HEK293 (cell line): ENCODE data around the gene ZNF555.
A peak's percentile ranks its signal among the peaks of the same experiment; 100 is the strongest.

Experiments used
- BCL11A ChIP-seq: fragments of 450-650 bp; formaldehyde crosslinking; IDR thresholded peaks from 2 replicates; pipeline ENCODE4 v1.5.1; 2016; ENCODE audit warnings: low read depth, missing biosample characterization, missing genetic modification characterization
- GLI2 ChIP-seq: fragments of 450-650 bp; formaldehyde crosslinking; IDR thresholded peaks from 2 replicates; pipeline ENCODE4; 2017; ENCODE audit warnings: missing biosample characterization, missing genetic modification characterization, low read depth, borderline replicate concordance
- KLF10 ChIP-seq: fragments of 450-650 bp; IDR thresholded peaks from 2 replicates; pipeline ENCODE4 v1.5.1; 2018; ENCODE audit warnings: missing biosample characterization, mild to moderate bottlenecking, missing genetic modification characterization
- KLF8 ChIP-seq: fragments of 450-650 bp; formaldehyde crosslinking; IDR thresholded peaks from 2 replicates; pipeline ENCODE4 v1.5.1; 2016; ENCODE audit warnings: missing biosample characterization, missing genetic modification characterization
- REPIN1 ChIP-seq: fragments of 450-650 bp; formaldehyde crosslinking; IDR thresholded peaks from 2 replicates; pipeline ENCODE4 v1.5.1; 2017; ENCODE audit warnings: missing biosample characterization, missing genetic modification characterization, low read depth
- SP7 ChIP-seq: fragments of 450-650 bp; formaldehyde crosslinking; IDR thresholded peaks from 2 replicates; pipeline ENCODE4 v1.5.1; 2016; ENCODE audit warnings: missing biosample characterization, missing genetic modification characterization
- ZEB2 ChIP-seq: fragments of 450-650 bp; formaldehyde crosslinking; IDR thresholded peaks from 2 replicates; pipeline ENCODE4 v1.5.1; 2016; ENCODE audit warnings: missing biosample characterization, missing genetic modification characterization
- ZNF16 ChIP-seq: fragments of 450-650 bp; formaldehyde crosslinking; IDR thresholded peaks from 2 replicates; pipeline ENCODE4 v1.5.1; 2016; ENCODE audit warnings: low read depth, missing biosample characterization, missing genetic modification characterization
- ZNF2 ChIP-seq: fragments of 450-650 bp; formaldehyde crosslinking; IDR thresholded peaks from 2 replicates; pipeline ENCODE4 v1.5.1; 2016; ENCODE audit warnings: missing biosample characterization, missing genetic modification characterization
- ZNF211 ChIP-seq: fragments of 450-650 bp; formaldehyde crosslinking; IDR thresholded peaks from 2 replicates; pipeline ENCODE4 v1.5.1; 2016; ENCODE audit warnings: low read depth, missing biosample characterization, missing genetic modification characterization
- ZNF239 ChIP-seq: fragments of 450-650 bp; formaldehyde crosslinking; IDR thresholded peaks from 2 replicates; pipeline ENCODE4 v1.5.1; 2016; ENCODE audit warnings: missing biosample characterization, missing genetic modification characterization
- ZNF292 ChIP-seq: fragments of 450-650 bp; formaldehyde crosslinking; IDR thresholded peaks from 2 replicates; pipeline ENCODE4 v1.5.1; 2016; ENCODE audit warnings: low read depth, missing biosample characterization, missing genetic modification characterization, borderline replicate concordance
- ZNF335 ChIP-seq: fragments of 450-650 bp; formaldehyde crosslinking; conservative IDR thresholded peaks from 2 replicates; pipeline ENCODE4 v1.5.1; 2016; ENCODE audit warnings: missing biosample characterization, missing genetic modification characterization
- ZNF341 ChIP-seq: fragments of 450-650 bp; formaldehyde crosslinking; IDR thresholded peaks from 2 replicates; pipeline ENCODE4; 2016; ENCODE audit warnings: low read depth, missing biosample characterization, missing genetic modification characterization
- ZNF404 ChIP-seq: fragments of 450-650 bp; formaldehyde crosslinking; IDR thresholded peaks from 2 replicates; pipeline ENCODE4 v1.5.1; 2017; ENCODE audit warnings: missing biosample characterization, missing genetic modification characterization
- ZNF426 ChIP-seq: fragments of 450-650 bp; formaldehyde crosslinking; IDR thresholded peaks from 2 replicates; pipeline ENCODE4 v1.5.1; 2017; ENCODE audit warnings: missing biosample characterization, missing genetic modification characterization, mild to moderate bottlenecking, inconsistent platforms, moderate library complexity
- ZNF433 ChIP-seq: fragments of 450-650 bp; formaldehyde crosslinking; IDR thresholded peaks from 2 replicates; pipeline ENCODE4 v1.5.1; 2016; ENCODE audit warnings: missing biosample characterization, missing genetic modification characterization, low read depth
- ZNF48 ChIP-seq: fragments of 450-650 bp; formaldehyde crosslinking; IDR thresholded peaks from 2 replicates; pipeline ENCODE4 v1.5.1; 2016; ENCODE audit warnings: missing biosample characterization, missing genetic modification characterization
- ZNF521 ChIP-seq: fragments of 450-650 bp; formaldehyde crosslinking; IDR thresholded peaks from 2 replicates; pipeline ENCODE4 v1.5.1; 2017; ENCODE audit warnings: missing biosample characterization, mild to moderate bottlenecking, missing genetic modification characterization
- ZNF571 ChIP-seq: fragments of 450-650 bp; formaldehyde crosslinking; IDR thresholded peaks from 2 replicates; pipeline ENCODE4 v1.5.0; 2017; ENCODE audit warnings: missing biosample characterization, missing genetic modification characterization
- ZNF624 ChIP-seq: fragments of 450-650 bp; formaldehyde crosslinking; IDR thresholded peaks from 2 replicates; pipeline ENCODE4 v1.5.1; 2017; ENCODE audit warnings: missing biosample characterization, missing genetic modification characterization
- ZNF677 ChIP-seq: fragments of 450-650 bp; IDR thresholded peaks from 2 replicates; pipeline ENCODE4 v1.5.0; 2018; ENCODE audit warnings: missing biosample characterization, mild to moderate bottlenecking, missing genetic modification characterization, moderate library complexity
- TF ChIP-seq, protein P1 (sequence below): fragments of 450-650 bp; formaldehyde crosslinking; IDR thresholded peaks from 2 replicates; pipeline ENCODE4 v1.5.1; 2016; ENCODE audit warnings: missing biosample characterization, missing genetic modification characterization, borderline replicate concordance
- TF ChIP-seq, protein P2 (sequence below): fragments of 450-650 bp; formaldehyde crosslinking; IDR thresholded peaks from 2 replicates; pipeline ENCODE4 v1.5.1; 2016; ENCODE audit warnings: missing biosample characterization, missing genetic modification characterization
- TF ChIP-seq, protein P3 (sequence below): fragments of 450-650 bp; formaldehyde crosslinking; IDR thresholded peaks from 2 replicates; pipeline ENCODE4 v1.5.1; 2017; ENCODE audit warnings: missing biosample characterization, missing genetic modification characterization
- TF ChIP-seq, protein P4 (sequence below): fragments of 450-650 bp; formaldehyde crosslinking; IDR thresholded peaks from 2 replicates; pipeline ENCODE4 v1.5.1; 2017; ENCODE audit warnings: missing biosample characterization, mild to moderate bottlenecking, missing genetic modification characterization, moderate library complexity
- TF ChIP-seq, protein P5 (sequence below): fragments of 450-650 bp; formaldehyde crosslinking; IDR thresholded peaks from 2 replicates; pipeline ENCODE4 v1.5.1; 2016; ENCODE audit warnings: missing biosample characterization, missing genetic modification characterization, borderline replicate concordance
- TF ChIP-seq, protein P6 (sequence below): fragments of 450-650 bp; formaldehyde crosslinking; IDR thresholded peaks from 2 replicates; pipeline ENCODE4 v1.5.1; 2017; ENCODE audit warnings: missing biosample characterization, missing genetic modification characterization

The ZNF555 gene

DNA sequence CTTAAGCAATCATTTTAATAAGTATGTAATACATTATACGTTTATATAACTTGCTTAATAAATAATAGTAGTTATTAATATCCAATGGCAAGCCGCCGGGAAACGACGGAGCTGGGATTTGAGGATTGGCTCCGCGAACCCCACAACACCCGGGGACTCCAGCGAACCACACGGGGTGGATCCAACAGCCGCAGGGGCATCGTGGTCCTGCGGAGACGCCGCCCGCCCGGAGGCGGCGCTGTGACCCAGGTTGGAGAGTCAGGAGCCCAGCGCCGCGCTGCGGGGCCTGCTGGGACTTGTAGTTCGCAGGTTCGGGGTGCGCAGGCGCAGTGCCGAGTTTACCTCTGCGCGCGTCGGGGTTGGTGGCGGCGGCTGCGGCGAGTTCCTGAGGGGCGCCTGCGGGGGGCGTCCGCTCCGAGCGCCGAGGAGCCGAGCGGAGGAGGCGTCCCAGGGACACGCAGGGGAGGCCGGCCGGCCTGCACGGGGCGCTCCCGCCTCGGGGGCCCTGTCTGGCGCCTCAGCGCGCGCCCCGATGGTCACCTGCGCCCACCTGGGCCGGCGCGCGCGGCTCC lies 21.6 kb upstream of the ZNF555 start, which contains the start of gene ZNF554 (continued):
- TF ChIP-seq GLI2 (no peak; the same call in 1 of the 2 replicates), ZNF335 (peak; percentile 58; the same call in 1 of the 2 replicates), ZNF48 (tag by site-specific recombination) (no peak), ZNF521 (tag by site-specific recombination) (no peak), KLF8 (tag by site-specific recombination) (peak; percentile 77), ZNF2 (peak; percentile 50; the same call in 1 of the 2 replicates), ZNF426 (tag by site-specific recombination) (no peak), ZNF624 (tag by site-specific recombination) (no peak), ZNF571 (no peak), ZNF677 (tag by site-specific recombination) (no peak), BCL11A (no peak), ZNF16 (tag by site-specific recombination) (no peak), ZNF292 (no peak), KLF10 (tag by site-specific recombination) (no peak), ZEB2 (peak; percentile 53; the same call in 1 of the 2 replicates), ZNF404 (tag by site-specific recombination) (no peak), ZNF433 (tag by site-specific recombination) (no peak), ZNF341 (tag by site-specific recombination) (peak; percentile 86), REPIN1 (no peak), SP7 (peak; percentile 77), ZNF211 (no peak), ZNF239 (tag by site-specific recombination) (no peak)
- TF ChIP-seq, protein P1, sequence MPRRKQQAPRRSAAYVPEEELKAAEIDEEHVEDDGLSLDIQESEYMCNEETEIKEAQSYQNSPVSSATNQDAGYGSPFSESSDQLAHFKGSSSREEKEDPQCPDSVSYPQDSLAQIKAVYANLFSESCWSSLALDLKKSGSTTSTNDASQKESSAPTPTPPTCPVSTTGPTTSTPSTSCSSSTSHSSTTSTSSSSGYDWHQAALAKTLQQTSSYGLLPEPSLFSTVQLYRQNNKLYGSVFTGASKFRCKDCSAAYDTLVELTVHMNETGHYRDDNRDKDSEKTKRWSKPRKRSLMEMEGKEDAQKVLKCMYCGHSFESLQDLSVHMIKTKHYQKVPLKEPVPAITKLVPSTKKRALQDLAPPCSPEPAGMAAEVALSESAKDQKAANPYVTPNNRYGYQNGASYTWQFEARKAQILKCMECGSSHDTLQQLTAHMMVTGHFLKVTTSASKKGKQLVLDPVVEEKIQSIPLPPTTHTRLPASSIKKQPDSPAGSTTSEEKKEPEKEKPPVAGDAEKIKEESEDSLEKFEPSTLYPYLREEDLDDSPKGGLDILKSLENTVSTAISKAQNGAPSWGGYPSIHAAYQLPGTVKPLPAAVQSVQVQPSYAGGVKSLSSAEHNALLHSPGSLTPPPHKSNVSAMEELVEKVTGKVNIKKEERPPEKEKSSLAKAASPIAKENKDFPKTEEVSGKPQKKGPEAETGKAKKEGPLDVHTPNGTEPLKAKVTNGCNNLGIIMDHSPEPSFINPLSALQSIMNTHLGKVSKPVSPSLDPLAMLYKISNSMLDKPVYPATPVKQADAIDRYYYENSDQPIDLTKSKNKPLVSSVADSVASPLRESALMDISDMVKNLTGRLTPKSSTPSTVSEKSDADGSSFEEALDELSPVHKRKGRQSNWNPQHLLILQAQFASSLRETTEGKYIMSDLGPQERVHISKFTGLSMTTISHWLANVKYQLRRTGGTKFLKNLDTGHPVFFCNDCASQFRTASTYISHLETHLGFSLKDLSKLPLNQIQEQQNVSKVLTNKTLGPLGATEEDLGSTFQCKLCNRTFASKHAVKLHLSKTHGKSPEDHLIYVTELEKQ (tag by site-specific recombination), result no peak
- TF ChIP-seq, protein P2, sequence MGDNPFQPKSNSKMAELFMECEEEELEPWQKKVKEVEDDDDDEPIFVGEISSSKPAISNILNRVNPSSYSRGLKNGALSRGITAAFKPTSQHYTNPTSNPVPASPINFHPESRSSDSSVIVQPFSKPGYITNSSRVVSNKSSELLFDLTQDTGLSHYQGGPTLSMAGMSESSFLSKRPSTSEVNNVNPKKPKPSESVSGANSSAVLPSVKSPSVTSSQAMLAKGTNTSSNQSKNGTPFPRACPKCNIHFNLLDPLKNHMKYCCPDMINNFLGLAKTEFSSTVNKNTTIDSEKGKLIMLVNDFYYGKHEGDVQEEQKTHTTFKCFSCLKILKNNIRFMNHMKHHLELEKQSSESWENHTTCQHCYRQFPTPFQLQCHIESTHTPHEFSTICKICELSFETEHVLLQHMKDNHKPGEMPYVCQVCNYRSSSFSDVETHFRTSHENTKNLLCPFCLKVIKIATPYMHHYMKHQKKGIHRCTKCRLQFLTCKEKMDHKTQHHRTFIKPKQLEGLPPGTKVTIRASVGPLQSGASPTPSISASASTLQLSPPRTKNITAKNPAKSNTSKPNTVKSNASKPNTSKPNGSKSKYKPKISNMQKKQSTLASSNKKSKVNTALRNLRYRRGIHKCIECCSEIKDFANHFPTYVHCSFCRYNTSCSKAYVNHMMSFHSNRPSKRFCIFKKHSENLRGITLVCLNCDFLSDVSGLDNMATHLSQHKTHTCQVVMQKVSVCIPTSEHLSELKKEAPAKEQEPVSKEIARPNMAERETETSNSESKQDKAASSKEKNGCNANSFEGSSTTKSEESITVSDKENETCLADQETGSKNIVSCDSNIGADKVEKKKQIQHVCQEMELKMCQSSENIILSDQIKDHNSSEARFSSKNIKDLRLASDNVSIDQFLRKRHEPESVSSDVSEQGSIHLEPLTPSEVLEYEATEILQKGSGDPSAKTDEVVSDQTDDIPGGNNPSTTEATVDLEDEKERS, result no peak
- TF ChIP-seq, protein P3, sequence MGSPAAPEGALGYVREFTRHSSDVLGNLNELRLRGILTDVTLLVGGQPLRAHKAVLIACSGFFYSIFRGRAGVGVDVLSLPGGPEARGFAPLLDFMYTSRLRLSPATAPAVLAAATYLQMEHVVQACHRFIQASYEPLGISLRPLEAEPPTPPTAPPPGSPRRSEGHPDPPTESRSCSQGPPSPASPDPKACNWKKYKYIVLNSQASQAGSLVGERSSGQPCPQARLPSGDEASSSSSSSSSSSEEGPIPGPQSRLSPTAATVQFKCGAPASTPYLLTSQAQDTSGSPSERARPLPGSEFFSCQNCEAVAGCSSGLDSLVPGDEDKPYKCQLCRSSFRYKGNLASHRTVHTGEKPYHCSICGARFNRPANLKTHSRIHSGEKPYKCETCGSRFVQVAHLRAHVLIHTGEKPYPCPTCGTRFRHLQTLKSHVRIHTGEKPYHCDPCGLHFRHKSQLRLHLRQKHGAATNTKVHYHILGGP (tag by site-specific recombination), result no peak
- TF ChIP-seq, protein P4, sequence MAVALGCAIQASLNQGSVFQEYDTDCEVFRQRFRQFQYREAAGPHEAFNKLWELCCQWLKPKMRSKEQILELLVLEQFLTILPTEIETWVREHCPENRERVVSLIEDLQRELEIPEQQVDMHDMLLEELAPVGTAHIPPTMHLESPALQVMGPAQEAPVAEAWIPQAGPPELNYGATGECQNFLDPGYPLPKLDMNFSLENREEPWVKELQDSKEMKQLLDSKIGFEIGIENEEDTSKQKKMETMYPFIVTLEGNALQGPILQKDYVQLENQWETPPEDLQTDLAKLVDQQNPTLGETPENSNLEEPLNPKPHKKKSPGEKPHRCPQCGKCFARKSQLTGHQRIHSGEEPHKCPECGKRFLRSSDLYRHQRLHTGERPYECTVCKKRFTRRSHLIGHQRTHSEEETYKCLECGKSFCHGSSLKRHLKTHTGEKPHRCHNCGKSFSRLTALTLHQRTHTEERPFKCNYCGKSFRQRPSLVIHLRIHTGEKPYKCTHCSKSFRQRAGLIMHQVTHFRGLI (tag by site-specific recombination), result no peak
- TF ChIP-seq, protein P5, sequence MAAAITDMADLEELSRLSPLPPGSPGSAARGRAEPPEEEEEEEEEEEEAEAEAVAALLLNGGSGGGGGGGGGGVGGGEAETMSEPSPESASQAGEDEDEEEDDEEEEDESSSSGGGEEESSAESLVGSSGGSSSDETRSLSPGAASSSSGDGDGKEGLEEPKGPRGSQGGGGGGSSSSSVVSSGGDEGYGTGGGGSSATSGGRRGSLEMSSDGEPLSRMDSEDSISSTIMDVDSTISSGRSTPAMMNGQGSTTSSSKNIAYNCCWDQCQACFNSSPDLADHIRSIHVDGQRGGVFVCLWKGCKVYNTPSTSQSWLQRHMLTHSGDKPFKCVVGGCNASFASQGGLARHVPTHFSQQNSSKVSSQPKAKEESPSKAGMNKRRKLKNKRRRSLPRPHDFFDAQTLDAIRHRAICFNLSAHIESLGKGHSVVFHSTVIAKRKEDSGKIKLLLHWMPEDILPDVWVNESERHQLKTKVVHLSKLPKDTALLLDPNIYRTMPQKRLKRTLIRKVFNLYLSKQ, result no peak
- TF ChIP-seq, protein P6, sequence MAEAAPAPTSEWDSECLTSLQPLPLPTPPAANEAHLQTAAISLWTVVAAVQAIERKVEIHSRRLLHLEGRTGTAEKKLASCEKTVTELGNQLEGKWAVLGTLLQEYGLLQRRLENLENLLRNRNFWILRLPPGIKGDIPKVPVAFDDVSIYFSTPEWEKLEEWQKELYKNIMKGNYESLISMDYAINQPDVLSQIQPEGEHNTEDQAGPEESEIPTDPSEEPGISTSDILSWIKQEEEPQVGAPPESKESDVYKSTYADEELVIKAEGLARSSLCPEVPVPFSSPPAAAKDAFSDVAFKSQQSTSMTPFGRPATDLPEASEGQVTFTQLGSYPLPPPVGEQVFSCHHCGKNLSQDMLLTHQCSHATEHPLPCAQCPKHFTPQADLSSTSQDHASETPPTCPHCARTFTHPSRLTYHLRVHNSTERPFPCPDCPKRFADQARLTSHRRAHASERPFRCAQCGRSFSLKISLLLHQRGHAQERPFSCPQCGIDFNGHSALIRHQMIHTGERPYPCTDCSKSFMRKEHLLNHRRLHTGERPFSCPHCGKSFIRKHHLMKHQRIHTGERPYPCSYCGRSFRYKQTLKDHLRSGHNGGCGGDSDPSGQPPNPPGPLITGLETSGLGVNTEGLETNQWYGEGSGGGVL, result no peak
